Prostate gland (tissue), 2 donors: ENCODE results near the gene LCN10.

Experiments
- POLR2AphosphoS5 ChIP-seq: sonication (generic); formaldehyde crosslinking; IDR thresholded peaks from one replicate; pipeline ENCODE4 v1.6.1; 2017; ENCODE audit warnings: antibody characterized with exemption
- TF ChIP-seq, protein P1 (sequence below), 4 experiments: fragments of 200-600 bp in 2 of 4; fragments of 450-650 bp in 2 of 4; sonication (generic) in 2 of 4; IDR thresholded peaks; 1 replicate in 3 of 4; 2 replicates in 1 of 4; pipeline ENCODE4 v1.5.1; 2016 to 2019; ENCODE audit warnings: antibody characterized with exemption in 4 of 4, mild to moderate bottlenecking in 2 of 4, moderate library complexity in 2 of 4

DNA sequence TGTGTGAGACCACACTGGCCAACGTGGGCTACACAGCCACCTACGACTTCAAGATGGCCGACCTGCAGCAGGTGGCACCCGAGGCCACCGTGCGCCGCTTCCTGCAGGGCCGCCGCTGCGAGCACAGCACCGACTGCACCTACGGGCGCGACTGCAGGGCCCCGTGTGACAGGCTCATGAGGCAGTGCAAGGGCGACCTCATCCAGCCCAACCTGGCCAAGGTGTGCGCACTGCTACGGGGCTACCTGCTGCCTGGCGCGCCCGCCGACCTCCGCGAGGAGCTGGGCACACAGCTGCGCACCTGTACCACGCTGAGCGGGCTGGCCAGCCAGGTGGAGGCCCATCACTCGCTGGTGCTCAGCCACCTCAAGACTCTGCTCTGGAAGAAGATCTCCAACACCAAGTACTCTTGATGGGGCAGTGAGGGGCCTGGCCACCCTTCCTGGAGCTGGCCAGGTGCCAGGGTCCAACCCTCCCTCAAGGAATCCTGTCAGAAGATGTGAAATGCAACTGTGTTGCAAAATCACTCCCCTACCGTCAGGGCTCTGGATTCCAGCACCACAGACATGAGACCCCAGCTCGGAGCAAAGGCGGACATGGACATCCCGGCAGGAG, 19.3 kb downstream of the LCN10 start:
- TF ChIP-seq, protein P1, sequence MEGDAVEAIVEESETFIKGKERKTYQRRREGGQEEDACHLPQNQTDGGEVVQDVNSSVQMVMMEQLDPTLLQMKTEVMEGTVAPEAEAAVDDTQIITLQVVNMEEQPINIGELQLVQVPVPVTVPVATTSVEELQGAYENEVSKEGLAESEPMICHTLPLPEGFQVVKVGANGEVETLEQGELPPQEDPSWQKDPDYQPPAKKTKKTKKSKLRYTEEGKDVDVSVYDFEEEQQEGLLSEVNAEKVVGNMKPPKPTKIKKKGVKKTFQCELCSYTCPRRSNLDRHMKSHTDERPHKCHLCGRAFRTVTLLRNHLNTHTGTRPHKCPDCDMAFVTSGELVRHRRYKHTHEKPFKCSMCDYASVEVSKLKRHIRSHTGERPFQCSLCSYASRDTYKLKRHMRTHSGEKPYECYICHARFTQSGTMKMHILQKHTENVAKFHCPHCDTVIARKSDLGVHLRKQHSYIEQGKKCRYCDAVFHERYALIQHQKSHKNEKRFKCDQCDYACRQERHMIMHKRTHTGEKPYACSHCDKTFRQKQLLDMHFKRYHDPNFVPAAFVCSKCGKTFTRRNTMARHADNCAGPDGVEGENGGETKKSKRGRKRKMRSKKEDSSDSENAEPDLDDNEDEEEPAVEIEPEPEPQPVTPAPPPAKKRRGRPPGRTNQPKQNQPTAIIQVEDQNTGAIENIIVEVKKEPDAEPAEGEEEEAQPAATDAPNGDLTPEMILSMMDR (IDR thresholded peaks at IDR 0.05), result no peak
- TF ChIP-seq POLR2AphosphoS5, result no peak
